HCT116 (cell line): ENCODE measurements around the gene DCTN2. TPM values are rescaled to one million over a fixed set of nuclear protein-coding genes. Genes with fewer than 3 reads are reported as not detected.

Source experiments
- ATAC-seq: fragments of 200-7000 bp; cut with Tn5 transposase; 2 replicates; pipeline ENCODE4 v1.9.1; 2020; ENCODE audit warnings: mild to moderate bottlenecking, moderate library complexity
- BruUV-seq: library from RNA; stranded (reverse); fragments of 400-500 nt; replicated peaks from 2 replicates; lab custom pipeline; 2021; lab: Mats Ljungman, UMichigan
- CTCF ChIA-PET: fragments of 300-600 bp; sonication (Branson Sonifier 250); formaldehyde crosslinking; loops from one replicate; lab custom pipeline; 2021; ENCODE audit warnings: antibody characterized with exemption; lab: Charles Lee
- POLR2A ChIA-PET: fragments of 300-600, 350-600 bp; sonication (Branson Sonifier 250); formaldehyde crosslinking; loops from one replicate; lab custom pipeline; 2021; ENCODE audit warnings: antibody characterized with exemption; lab: Charles Lee
- RAD21 ChIA-PET, 2 experiments: fragments of 300-600 bp; sonication (Branson Sonifier 250); formaldehyde crosslinking; loops; one replicate each; lab custom pipeline; 2023; ENCODE audit warnings: low total read pairs in 2 of 2; ENCODE audit not compliant: uncharacterized antibody in 2 of 2, unreplicated experiment in 2 of 2, low non-redundant PET in 1 of 2; lab: Charles Lee
- DNase-seq: peaks from one replicate; pipeline ENCODE4 v3.0.0-alpha.2; 2010; ENCODE audit warnings: low read depth, low spot score
- H2AFZ ChIP-seq: fragments of 200-600 bp; shearing (Covaris generic), sonication (generic); 2 replicates; pipeline ENCODE4 v1.6.1; 2017; ENCODE audit warnings: low read depth, mixed run types, mixed read lengths, antibody characterized with exemption, low read length; ENCODE audit not compliant: poor library complexity, severe bottlenecking
- H3K27ac ChIP-seq: 2 replicates; pipeline ENCODE4 v1.5.1; 2012; ENCODE audit warnings: low read depth, low read length
- H3K27me3 ChIP-seq: fragments of 200-600 bp; sonication (generic); 2 replicates; pipeline ENCODE4 v1.6.1; 2016; ENCODE audit warnings: mixed run types, low read length, mixed read lengths; ENCODE audit not compliant: insufficient read depth
- H3K36me3 ChIP-seq, 2 experiments: fragments of 200-500 bp in 1 of 2; fragments of 200-600 bp in 1 of 2; sonication (Bioruptor generic) in 1 of 2; sonication (generic) in 1 of 2; 2 replicates each; pipeline versions ENCODE4 v1.5.1 to v1.6.1; 2014 to 2016; ENCODE audit warnings: low read length in 2 of 2, inconsistent platforms in 1 of 2, mixed read lengths in 1 of 2, mixed run types in 1 of 2; ENCODE audit not compliant: insufficient read depth in 2 of 2, control insufficient read depth in 1 of 2
- H3K4me1 ChIP-seq, 2 experiments: fragments of 200-600 bp in 1 of 2; sonication (generic) in 1 of 2; 2 replicates each; pipeline versions ENCODE4 v1.5.1 to v1.6.1; 2012 to 2017; ENCODE audit warnings: low read length in 2 of 2, inconsistent platforms in 1 of 2, mild to moderate bottlenecking in 1 of 2, mixed read lengths in 1 of 2, mixed run types in 1 of 2, moderate library complexity in 1 of 2; ENCODE audit not compliant: insufficient read depth in 2 of 2, control insufficient read depth in 1 of 2
- H3K4me2 ChIP-seq: fragments of 200-600 bp; sonication (generic); 2 replicates; pipeline ENCODE4 v1.6.1; 2017; ENCODE audit warnings: mixed run types, low read length, mixed read lengths
- H3K4me3 ChIP-seq, 2 experiments: fragments of 200-600 bp in 1 of 2; sonication (generic) in 1 of 2; replicated peaks in 1 of 2; 2 replicates each; pipeline ENCODE4 v1.5.1; 2011 to 2016; ENCODE audit warnings: low read length in 2 of 2, control low read depth in 1 of 2, low read depth in 1 of 2, mild to moderate bottlenecking in 1 of 2, mixed read lengths in 1 of 2, mixed run types in 1 of 2
- H3K79me2 ChIP-seq: fragments of 200-600 bp; sonication (generic); 2 replicates; pipeline ENCODE4 v1.6.1; 2017; ENCODE audit warnings: mild to moderate bottlenecking, mixed run types, low read length, moderate library complexity, mixed read lengths; ENCODE audit not compliant: insufficient read depth
- H3K9ac ChIP-seq: fragments of 200-600 bp; sonication (generic); 2 replicates; pipeline ENCODE4 v1.6.1; 2016; ENCODE audit warnings: low read length, mixed read lengths
- H3K9me2 ChIP-seq: fragments of 200-600 bp; sonication (generic), shearing (Covaris generic); 2 replicates; pipeline ENCODE4 v1.6.1; 2017; ENCODE audit warnings: mixed run types, mild to moderate bottlenecking, moderate library complexity; ENCODE audit not compliant: insufficient read depth
- H3K9me3 ChIP-seq, 2 experiments: fragments of 200-500 bp in 1 of 2; fragments of 200-600 bp in 1 of 2; sonication (Bioruptor generic) in 1 of 2; sonication (generic) in 1 of 2; 2 replicates each; pipeline ENCODE4 v1.6.1; 2014 to 2017; ENCODE audit warnings: low read length in 2 of 2, mixed read lengths in 2 of 2, inconsistent platforms in 1 of 2, low read depth in 1 of 2, mild to moderate bottlenecking in 1 of 2, mixed run types in 1 of 2, moderate library complexity in 1 of 2; ENCODE audit not compliant: control insufficient read depth in 1 of 2, insufficient read depth in 1 of 2
- H4K20me1 ChIP-seq: fragments of 200-600 bp; sonication (generic), shearing (Covaris generic); 2 replicates; pipeline ENCODE4 v1.6.1; 2017; ENCODE audit warnings: mixed run types, mild to moderate bottlenecking, moderate library complexity; ENCODE audit not compliant: insufficient read depth
- ATF3 ChIP-seq: IDR thresholded peaks from 2 replicates; pipeline ENCODE4 v1.6.1; 2012
- CBX3 ChIP-seq: IDR thresholded peaks from 2 replicates; pipeline ENCODE4 v1.6.1; 2012; ENCODE audit warnings: low read depth
- EGR1 ChIP-seq: IDR thresholded peaks from 2 replicates; pipeline ENCODE4 v1.6.1; 2012; ENCODE audit warnings: low read depth
- EZH2 ChIP-seq: fragments of 200-600 bp; sonication (generic); IDR thresholded peaks from 2 replicates; pipeline ENCODE4 v1.6.1; 2017; ENCODE audit warnings: antibody characterized with exemption, mixed run types
- EZH2phosphoT487 ChIP-seq: fragments of 200-600 bp; IDR thresholded peaks from 2 replicates; pipeline ENCODE4 v1.6.1; 2018; ENCODE audit warnings: antibody characterized with exemption, borderline replicate concordance
- JUND ChIP-seq: IDR thresholded peaks from 2 replicates; pipeline ENCODE4 v1.6.1; 2012
- POLR2A ChIP-seq: IDR thresholded peaks from 2 replicates; pipeline ENCODE4 v1.7.0; 2011; ENCODE audit warnings: borderline replicate concordance; ENCODE audit not compliant: insufficient read depth, insufficient read length; ENCODE audit errors: extremely low read depth
- POLR2AphosphoS5 ChIP-seq: IDR thresholded peaks from 2 replicates; pipeline ENCODE4 v1.6.1; 2011; ENCODE audit warnings: mild to moderate bottlenecking, low read depth, low read length, moderate library complexity
- RAD21 ChIP-seq: IDR thresholded peaks from 2 replicates; pipeline ENCODE4 v1.6.1; 2012; ENCODE audit warnings: low read depth, mild to moderate bottlenecking
- REST ChIP-seq: IDR thresholded peaks from 2 replicates; pipeline ENCODE4 v1.6.1; 2012; ENCODE audit warnings: low read depth
- SRF ChIP-seq: IDR thresholded peaks from 2 replicates; pipeline ENCODE4 v1.6.1; 2012; ENCODE audit warnings: low read depth
- ZFX ChIP-seq: fragments of 450-650 bp; IDR thresholded peaks from 2 replicates; pipeline ENCODE4 v1.6.1; 2017
- intact Hi-C: fragments of 100-400 bp; cut with micrococcal nuclease; formaldehyde crosslinking; loops from 2 replicates; pipeline ENCODE4 v1.10.0; 2022
- total RNA-seq: library from RNA; stranded (reverse); gene quantifications from one replicate; pipeline ENCODE4 v1.2.1, GENCODE V29; 2021; ENCODE audit not compliant: unreplicated experiment

The DCTN2 gene
- total RNA-seq, 1 experiment from 2014 or later = 95.9 TPM

GRCh38 chr12:57586832-57587429, 39.9 kb upstream of the DCTN2 start:
- H3K36me3 ChIP-seq = no peaks in the 10 kb centered on the region
- ChIA-PET CTCF (no interaction called here), RAD21 (no interaction called here), POLR2A (no interaction called here)
- H3K9me2 ChIP-seq = no peaks in the 10 kb centered on the region
- ATAC-seq = no peak
- no peaks in the 10 kb centered on the region for H3K9me3 ChIP-seq
- no TSS peak for BruUV-seq
- H3K4me2 ChIP-seq = no peak overlapping the region
- no peaks in the 10 kb centered on the region for H4K20me1 ChIP-seq
- intact Hi-C loops = no loop called here
- DNase-seq = no peak
- peaks cover 4 to 11% of the 10 kb centered on the region in 2 experiments; a peak in 3 of 4 replicates for H3K4me1 ChIP-seq
- no peak overlapping the region for H3K4me3 ChIP-seq
- H3K9ac ChIP-seq = no peak overlapping the region
- H3K27ac ChIP-seq = no peak overlapping the region
- H3K27me3 ChIP-seq = no peaks in the 10 kb centered on the region
- peaks cover 3% of the 10 kb centered on the region; the same call in 1 of the 2 replicates for H3K79me2 ChIP-seq
- no peak for TF ChIP-seq POLR2AphosphoS5
- TF ChIP-seq EGR1 = no peak
- TF ChIP-seq JUND = no peak
- TF ChIP-seq POLR2A = no peak
- TF ChIP-seq EZH2 = no peak
- TF ChIP-seq RAD21 = no peak
- no peak for TF ChIP-seq SRF
- no peak for TF ChIP-seq REST
- TF ChIP-seq CBX3 = no peak
- no peak for TF ChIP-seq ZFX
- no peak for TF ChIP-seq ATF3
- no peak for TF ChIP-seq EZH2phosphoT487
- no peak overlapping the region for H2AFZ ChIP-seq
